Adrenal gland (tissue), 5 donors: Measurements from ENCODE around the gene AHCY.
"Not testable (repeated sequence)": the region's sequence is repeated elsewhere in the genome, so short reads cannot be mapped to it uniquely, and the experiment has no call there.

ENCODE experiments used
- POLR2A ChIP-seq, 2 donors: fragments of 450-650 bp; IDR thresholded peaks; one replicate each; pipeline ENCODE4 v1.6.1; 2017; ENCODE audit warnings: antibody characterized with exemption in 2 of 2, mild to moderate bottlenecking in 2 of 2, moderate library complexity in 1 of 2
- TF ChIP-seq, protein P1 (sequence below), 6 experiments: fragments of 450-650 bp in 4 of 6; fragments of 200-600 bp in 2 of 6; sonication (generic) in 1 of 6; IDR thresholded peaks; 1 replicate in 5 of 6; 2 replicates in 1 of 6; pipeline versions ENCODE4 v1.5.1 to v1.8.0; 2016 to 2021; ENCODE audit warnings: antibody characterized with exemption in 6 of 6, mild to moderate bottlenecking in 2 of 6, moderate library complexity in 1 of 6
- donor health status: DM: no; HTN: no; CAD: no.

- TF ChIP-seq, protein P1, sequence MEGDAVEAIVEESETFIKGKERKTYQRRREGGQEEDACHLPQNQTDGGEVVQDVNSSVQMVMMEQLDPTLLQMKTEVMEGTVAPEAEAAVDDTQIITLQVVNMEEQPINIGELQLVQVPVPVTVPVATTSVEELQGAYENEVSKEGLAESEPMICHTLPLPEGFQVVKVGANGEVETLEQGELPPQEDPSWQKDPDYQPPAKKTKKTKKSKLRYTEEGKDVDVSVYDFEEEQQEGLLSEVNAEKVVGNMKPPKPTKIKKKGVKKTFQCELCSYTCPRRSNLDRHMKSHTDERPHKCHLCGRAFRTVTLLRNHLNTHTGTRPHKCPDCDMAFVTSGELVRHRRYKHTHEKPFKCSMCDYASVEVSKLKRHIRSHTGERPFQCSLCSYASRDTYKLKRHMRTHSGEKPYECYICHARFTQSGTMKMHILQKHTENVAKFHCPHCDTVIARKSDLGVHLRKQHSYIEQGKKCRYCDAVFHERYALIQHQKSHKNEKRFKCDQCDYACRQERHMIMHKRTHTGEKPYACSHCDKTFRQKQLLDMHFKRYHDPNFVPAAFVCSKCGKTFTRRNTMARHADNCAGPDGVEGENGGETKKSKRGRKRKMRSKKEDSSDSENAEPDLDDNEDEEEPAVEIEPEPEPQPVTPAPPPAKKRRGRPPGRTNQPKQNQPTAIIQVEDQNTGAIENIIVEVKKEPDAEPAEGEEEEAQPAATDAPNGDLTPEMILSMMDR (IDR thresholded peaks at IDR 0.05), result not testable (repeated sequence)
- TF ChIP-seq POLR2A (IDR thresholded peaks at IDR 0.05), result not testable (repeated sequence)
Measured at GRCh38 chr20:34263468-34263867, 39.7 kb downstream of the AHCY start.
